Mucosa of stomach (tissue), 1 donor: ENCODE results near the gene POPDC3.

Source experiments
- H3K27me3 ChIP-seq: one replicate; pipeline ENCODE4 v1.7.0; 2013; ENCODE audit warnings: mild to moderate bottlenecking, low read length; ENCODE audit not compliant: control insufficient read depth, insufficient read depth
- H3K36me3 ChIP-seq: one replicate; pipeline ENCODE4 v1.7.0; 2013; ENCODE audit warnings: low read length; ENCODE audit not compliant: control insufficient read depth, insufficient read depth
- H3K4me1 ChIP-seq: one replicate; pipeline ENCODE4 v1.7.0; 2013; ENCODE audit warnings: mild to moderate bottlenecking, low read length; ENCODE audit not compliant: control insufficient read depth, insufficient read depth
- H3K4me3 ChIP-seq: one replicate; pipeline ENCODE4 v1.7.0; 2013; ENCODE audit warnings: low read length
- H3K9ac ChIP-seq: one replicate; pipeline ENCODE4 v1.7.0; 2013; ENCODE audit warnings: mild to moderate bottlenecking, low read length, moderate library complexity
- H3K9me3 ChIP-seq: one replicate; pipeline ENCODE4 v1.7.0; 2013; ENCODE audit warnings: mild to moderate bottlenecking, low read length, moderate library complexity; ENCODE audit not compliant: control insufficient read depth
- donor health status: Pancreatic carcinoma.

The POPDC3 gene

GRCh38 chr6:105170059-105170458, 9.8 kb downstream of the POPDC3 start:
- no peak overlapping the region for H3K4me3 ChIP-seq
- no peak overlapping the region for H3K9ac ChIP-seq
- H3K27me3 ChIP-seq = no peaks in the 10 kb centered on the region
- H3K9me3 ChIP-seq = no peaks in the 10 kb centered on the region
- no peaks in the 10 kb centered on the region for H3K4me1 ChIP-seq
- no peaks in the 10 kb centered on the region for H3K36me3 ChIP-seq

GRCh38 chr6:105167914-105168313, 11.9 kb downstream of the POPDC3 start:
- Histone ChIP-seq H3K9ac (no peak overlapping the region), H3K4me1 (no peaks in the 10 kb centered on the region), H3K36me3 (no peaks in the 10 kb centered on the region), H3K27me3 (no peaks in the 10 kb centered on the region), H3K4me3 (no peak overlapping the region), H3K9me3 (no peaks in the 10 kb centered on the region)

- H3K9me3 ChIP-seq = no peaks in the 10 kb centered on the region
- no peaks in the 10 kb centered on the region for H3K36me3 ChIP-seq
- H3K27me3 ChIP-seq = no peaks in the 10 kb centered on the region
- H3K4me1 ChIP-seq = no peaks in the 10 kb centered on the region
- H3K9ac ChIP-seq = no peak overlapping the region
- H3K4me3 ChIP-seq = no peak overlapping the region
Observed at GRCh38 chr6:105164418-105164817, 15.4 kb downstream of the POPDC3 start.

- no peaks in the 10 kb centered on the region for H3K4me1 ChIP-seq
- H3K27me3 ChIP-seq = no peaks in the 10 kb centered on the region
- H3K36me3 ChIP-seq = no peaks in the 10 kb centered on the region
- H3K4me3 ChIP-seq = no peak overlapping the region
- no peaks in the 10 kb centered on the region for H3K9me3 ChIP-seq
- no peak overlapping the region for H3K9ac ChIP-seq
Observed at GRCh38 chr6:105163183-105163582, 16.6 kb downstream of the POPDC3 start.

- no peak overlapping the region for H3K4me3 ChIP-seq
- H3K4me1 ChIP-seq = no peaks in the 10 kb centered on the region
- no peaks in the 10 kb centered on the region for H3K36me3 ChIP-seq
- no peaks in the 10 kb centered on the region for H3K27me3 ChIP-seq
- no peak overlapping the region for H3K9ac ChIP-seq
- H3K9me3 ChIP-seq = no peaks in the 10 kb centered on the region
Observed at GRCh38 chr6:105162377-105162776, 17.4 kb downstream of the POPDC3 start.

- no peaks in the 10 kb centered on the region for H3K4me1 ChIP-seq
- H3K4me3 ChIP-seq = no peak overlapping the region
- no peaks in the 10 kb centered on the region for H3K27me3 ChIP-seq
- no peaks in the 10 kb centered on the region for H3K9me3 ChIP-seq
- H3K9ac ChIP-seq = no peak overlapping the region
- H3K36me3 ChIP-seq = no peaks in the 10 kb centered on the region
Observed at GRCh38 chr6:105161421-105161820, 18.4 kb downstream of the POPDC3 start.

GRCh38 chr6:105153676-105154075, 26.1 kb downstream of the POPDC3 start:
- H3K27me3 ChIP-seq = no peaks in the 10 kb centered on the region
- no peaks in the 10 kb centered on the region for H3K9me3 ChIP-seq
- H3K4me3 ChIP-seq = no peak overlapping the region
- no peak overlapping the region for H3K9ac ChIP-seq
- no peaks in the 10 kb centered on the region for H3K4me1 ChIP-seq
- H3K36me3 ChIP-seq = no peaks in the 10 kb centered on the region

GRCh38 chr6:105152880-105153279, 26.9 kb downstream of the POPDC3 start:
- Histone ChIP-seq H3K9ac (no peak overlapping the region), H3K27me3 (no peaks in the 10 kb centered on the region), H3K4me1 (no peaks in the 10 kb centered on the region), H3K4me3 (no peak overlapping the region), H3K9me3 (no peaks in the 10 kb centered on the region), H3K36me3 (no peaks in the 10 kb centered on the region)

GRCh38 chr6:105151644-105152043, 28.2 kb downstream of the POPDC3 start:
- Histone ChIP-seq H3K4me3 (no peak overlapping the region), H3K36me3 (no peaks in the 10 kb centered on the region), H3K4me1 (no peaks in the 10 kb centered on the region), H3K9ac (no peak overlapping the region), H3K27me3 (no peaks in the 10 kb centered on the region), H3K9me3 (no peaks in the 10 kb centered on the region)

- no peak overlapping the region for H3K4me3 ChIP-seq
- H3K9ac ChIP-seq = no peak overlapping the region
- no peaks in the 10 kb centered on the region for H3K4me1 ChIP-seq
- no peaks in the 10 kb centered on the region for H3K9me3 ChIP-seq
- H3K27me3 ChIP-seq = peaks cover 22% of the 10 kb centered on the region
- no peaks in the 10 kb centered on the region for H3K36me3 ChIP-seq
Observed at GRCh38 chr6:105138141-105138540, 41.7 kb downstream of the POPDC3 start.

GRCh38 chr6:105137388-105137787, 42.4 kb downstream of the POPDC3 start:
- Histone ChIP-seq H3K9me3 (no peaks in the 10 kb centered on the region), H3K4me3 (no peak overlapping the region), H3K9ac (no peak overlapping the region), H3K4me1 (no peaks in the 10 kb centered on the region), H3K27me3 (peaks cover 22% of the 10 kb centered on the region), H3K36me3 (no peaks in the 10 kb centered on the region)

GRCh38 chr6:105136431-105137350, 43.1 kb downstream of the POPDC3 start:
- Histone ChIP-seq H3K4me3 (peak overlapping the region; percentile 26), H3K36me3 (no peaks in the 10 kb centered on the region), H3K9me3 (no peaks in the 10 kb centered on the region), H3K4me1 (no peaks in the 10 kb centered on the region), H3K27me3 (peaks cover 22% of the 10 kb centered on the region), H3K9ac (peak overlapping the region; percentile 45)
